ENCODE results near the gene MMAB.

The MMAB gene

GRCh38 chr12:109581856-109582255, 8.6 kb upstream of the MMAB start:
- DNase-seq: no peak

- no peak for DNase-seq
Measured at GRCh38 chr12:109581334-109581691, 8.0 kb upstream of the MMAB start.

- DNase-seq: no peak
Measured at GRCh38 chr12:109580684-109581333, 7.5 kb upstream of the MMAB start.

GRCh38 chr12:109580272-109580671, 7.0 kb upstream of the MMAB start:
- no peak for DNase-seq

GRCh38 chr12:109579639-109580038, 6.3 kb upstream of the MMAB start:
- DNase-seq: no peak

- no peak for DNase-seq
Measured at GRCh38 chr12:109578330-109578927, 5.1 kb upstream of the MMAB start.

GRCh38 chr12:109577311-109577710, 4.0 kb upstream of the MMAB start:
- DNase-seq: no peak

- DNase-seq: no peak
Measured at GRCh38 chr12:109575683-109576082, 2.4 kb upstream of the MMAB start.

- no peak for DNase-seq
Measured at GRCh38 chr12:109573914-109574244, 575 bp upstream of the MMAB start.

GRCh38 chr12:109572506-109572845, 828 bp downstream of the MMAB start:
- DNase-seq: no peak

GRCh38 chr12:109571773-109572505, 1.4 kb downstream of the MMAB start:
- no peak for DNase-seq

GRCh38 chr12:109568486-109568885, 4.8 kb downstream of the MMAB start:
- no peak for DNase-seq

- DNase-seq: no peak
Measured at GRCh38 chr12:109567967-109568366, 5.3 kb downstream of the MMAB start.

GRCh38 chr12:109567296-109567695, 6.0 kb downstream of the MMAB start:
- no peak for DNase-seq

GRCh38 chr12:109566424-109566823, 6.9 kb downstream of the MMAB start:
- DNase-seq: no peak

- no peak for DNase-seq
Measured at GRCh38 chr12:109563291-109564284, 9.7 kb downstream of the MMAB start.

GRCh38 chr12:109562871-109563270, 10.4 kb downstream of the MMAB start:
- no peak for DNase-seq

GRCh38 chr12:109561711-109562030, 11.6 kb downstream of the MMAB start:
- no peak for DNase-seq

GRCh38 chr12:109560867-109561710, 12.2 kb downstream of the MMAB start:
- no peak for DNase-seq

- no peak for DNase-seq
Measured at GRCh38 chr12:109559601-109560000, 13.7 kb downstream of the MMAB start.

- no peak for DNase-seq
Measured at GRCh38 chr12:109559200-109559505, 14.2 kb downstream of the MMAB start.

- DNase-seq: no peak
Measured at GRCh38 chr12:109558374-109559199, 14.7 kb downstream of the MMAB start.

All from inflammatory macrophage (primary cell).